ENCODE data around the gene PTPRD.

PTPRD gene

GRCh38 chr9:8348756-8349155 is 2264.0 kb downstream of the PTPRD start:
- ATAC-seq (no peak), DNase-seq (ENCODE audit: low spot score in 2 of 2) (no peak)
- no peaks in the 10 kb centered on the region for H3K4me1 Mint-ChIP-seq
- no peak overlapping the region for H3K4me3 Mint-ChIP-seq
- H3K9me3 Mint-ChIP-seq: no peaks in the 10 kb centered on the region
- H3K36me3 Mint-ChIP-seq: no peaks in the 10 kb centered on the region
- H3K27ac Mint-ChIP-seq: no peak overlapping the region

GRCh38 chr9:8346296-8346695 is 2266.5 kb downstream of the PTPRD start:
- no peak overlapping the region for H3K27ac Mint-ChIP-seq
- no peaks in the 10 kb centered on the region for H3K36me3 Mint-ChIP-seq
- no peak for DNase-seq (ENCODE audit: low spot score in 2 of 2)
- H3K9me3 Mint-ChIP-seq: no peaks in the 10 kb centered on the region
- H3K4me3 Mint-ChIP-seq: no peak overlapping the region
- no peak for ATAC-seq
- H3K4me1 Mint-ChIP-seq: no peaks in the 10 kb centered on the region

GRCh38 chr9:8338767-8339510 is 2273.9 kb downstream of the PTPRD start:
- Mint-ChIP-seq H3K27ac (no peak overlapping the region), H3K4me3 (no peak overlapping the region), H3K36me3 (no peaks in the 10 kb centered on the region), H3K4me1 (no peaks in the 10 kb centered on the region), H3K9me3 (no peaks in the 10 kb centered on the region)
- no peak for ATAC-seq
- no peak for DNase-seq (ENCODE audit: low spot score in 2 of 2)

- no peak overlapping the region for H3K4me3 Mint-ChIP-seq
- no peaks in the 10 kb centered on the region for H3K36me3 Mint-ChIP-seq
- H3K27ac Mint-ChIP-seq: no peak overlapping the region
- H3K9me3 Mint-ChIP-seq: no peaks in the 10 kb centered on the region
- no peak for ATAC-seq
- no peaks in the 10 kb centered on the region for H3K4me1 Mint-ChIP-seq
- no peak for DNase-seq (ENCODE audit: low spot score in 2 of 2)
Measured at GRCh38 chr9:8337834-8338766, 2274.7 kb downstream of the PTPRD start.

- ATAC-seq (no peak), DNase-seq (ENCODE audit: low spot score in 2 of 2) (no peak)
- Mint-ChIP-seq H3K4me3 (no peak overlapping the region), H3K27ac (no peak overlapping the region), H3K9me3 (no peaks in the 10 kb centered on the region), H3K36me3 (no peaks in the 10 kb centered on the region), H3K4me1 (no peaks in the 10 kb centered on the region)
Measured at GRCh38 chr9:8332871-8333270, 2279.9 kb downstream of the PTPRD start.

GRCh38 chr9:8332331-8332650 is 2280.5 kb downstream of the PTPRD start:
- Mint-ChIP-seq H3K27ac (no peak overlapping the region), H3K36me3 (no peaks in the 10 kb centered on the region), H3K9me3 (no peaks in the 10 kb centered on the region), H3K4me3 (no peak overlapping the region), H3K4me1 (no peaks in the 10 kb centered on the region)
- ATAC-seq (no peak), DNase-seq (ENCODE audit: low spot score in 2 of 2) (no peak)

GRCh38 chr9:8331507-8332330 is 2281.1 kb downstream of the PTPRD start:
- no peaks in the 10 kb centered on the region for H3K9me3 Mint-ChIP-seq
- no peaks in the 10 kb centered on the region for H3K36me3 Mint-ChIP-seq
- no peak overlapping the region for H3K4me3 Mint-ChIP-seq
- ATAC-seq (no peak), DNase-seq (ENCODE audit: low spot score in 2 of 2) (no peak)
- no peaks in the 10 kb centered on the region for H3K4me1 Mint-ChIP-seq
- H3K27ac Mint-ChIP-seq: no peak overlapping the region

- DNase-seq (ENCODE audit: low spot score in 2 of 2) (no peak), ATAC-seq (no peak)
- no peaks in the 10 kb centered on the region for H3K36me3 Mint-ChIP-seq
- no peak overlapping the region for H3K27ac Mint-ChIP-seq
- no peak overlapping the region for H3K4me3 Mint-ChIP-seq
- H3K4me1 Mint-ChIP-seq: no peaks in the 10 kb centered on the region
- no peaks in the 10 kb centered on the region for H3K9me3 Mint-ChIP-seq
Measured at GRCh38 chr9:8329561-8330283, 2283.1 kb downstream of the PTPRD start.

- Mint-ChIP-seq H3K27ac (no peak overlapping the region), H3K4me3 (no peak overlapping the region), H3K4me1 (no peaks in the 10 kb centered on the region), H3K9me3 (no peaks in the 10 kb centered on the region), H3K36me3 (no peaks in the 10 kb centered on the region)
- ATAC-seq: no peak
- no peak for DNase-seq (ENCODE audit: low spot score in 2 of 2)
Measured at GRCh38 chr9:8315211-8315610, 2297.6 kb downstream of the PTPRD start.

GRCh38 chr9:8309258-8309657 is 2303.5 kb downstream of the PTPRD start:
- Mint-ChIP-seq H3K27ac (no peak overlapping the region), H3K36me3 (no peaks in the 10 kb centered on the region), H3K4me1 (no peaks in the 10 kb centered on the region), H3K4me3 (no peak overlapping the region), H3K9me3 (peaks cover 4% of the 10 kb centered on the region)
- ATAC-seq: no peak
- no peak for DNase-seq (ENCODE audit: low spot score in 2 of 2)

- Mint-ChIP-seq H3K9me3 (peaks cover 4% of the 10 kb centered on the region), H3K36me3 (no peaks in the 10 kb centered on the region), H3K4me3 (no peak overlapping the region), H3K27ac (no peak overlapping the region), H3K4me1 (no peaks in the 10 kb centered on the region)
- ATAC-seq (no peak), DNase-seq (ENCODE audit: low spot score in 2 of 2) (no peak)
Measured at GRCh38 chr9:8304720-8305119, 2308.1 kb downstream of the PTPRD start.

GRCh38 chr9:8301296-8301695 is 2311.5 kb downstream of the PTPRD start:
- Mint-ChIP-seq H3K36me3 (no peaks in the 10 kb centered on the region), H3K9me3 (no peaks in the 10 kb centered on the region), H3K4me3 (no peak overlapping the region), H3K27ac (no peak overlapping the region), H3K4me1 (no peaks in the 10 kb centered on the region)
- ATAC-seq: no peak
- no peak for DNase-seq (ENCODE audit: low spot score in 2 of 2)

GRCh38 chr9:8297047-8297446 is 2315.8 kb downstream of the PTPRD start:
- ATAC-seq: no peak
- no peaks in the 10 kb centered on the region for H3K4me1 Mint-ChIP-seq
- DNase-seq (ENCODE audit: low spot score in 2 of 2): no peak
- H3K4me3 Mint-ChIP-seq: no peak overlapping the region
- H3K27ac Mint-ChIP-seq: no peak overlapping the region
- no peaks in the 10 kb centered on the region for H3K36me3 Mint-ChIP-seq
- peaks cover 3% of the 10 kb centered on the region for H3K9me3 Mint-ChIP-seq

GRCh38 chr9:8292657-8293056 is 2320.1 kb downstream of the PTPRD start:
- Mint-ChIP-seq H3K27ac (no peak overlapping the region), H3K36me3 (no peaks in the 10 kb centered on the region), H3K9me3 (peaks cover 3% of the 10 kb centered on the region), H3K4me3 (no peak overlapping the region), H3K4me1 (no peaks in the 10 kb centered on the region)
- DNase-seq (ENCODE audit: low spot score in 2 of 2): no peak
- no peak for ATAC-seq

- DNase-seq (ENCODE audit: low spot score in 2 of 2): no peak
- ATAC-seq: no peak
- Mint-ChIP-seq H3K4me1 (peaks cover 6% of the 10 kb centered on the region), H3K36me3 (no peaks in the 10 kb centered on the region), H3K27ac (no peak overlapping the region), H3K9me3 (peaks cover 3% of the 10 kb centered on the region), H3K4me3 (no peak overlapping the region)
Measured at GRCh38 chr9:8289681-8290080, 2323.1 kb downstream of the PTPRD start.

Measured in stimulated activated effector memory CD8-positive, alpha-beta T cell treated with anti-CD3 and anti-CD28 coated beads, Interleukin-12 subunit alpha, Interleukin-12 subunit beta, amount 100 ng/mL, for 72 hours (primary cell).